Mesenchymal stem cell (in vitro differentiated cells and primary cell): ENCODE measurements around the gene LYRM2.

Experiments used
- DNase-seq: peaks from one replicate; pipeline ENCODE4 v3.0.0-alpha.2; 2013
- H2AFZ ChIP-seq: one replicate; pipeline ENCODE4 v1.6.1; 2013; ENCODE audit warnings: low read depth, mild to moderate bottlenecking, control low read depth, inconsistent platforms, low read length, moderate library complexity
- H2AK5ac ChIP-seq: 2 replicates; pipeline ENCODE4 v1.6.1; 2013; ENCODE audit warnings: low read length, moderate library complexity, mild to moderate bottlenecking, inconsistent platforms; ENCODE audit not compliant: severe bottlenecking
- H2BK120ac ChIP-seq: one replicate; pipeline ENCODE4 v1.6.1; 2013; ENCODE audit warnings: low read depth, mild to moderate bottlenecking, inconsistent platforms, low read length, moderate library complexity
- H2BK12ac ChIP-seq, 2 experiments: one replicate each; pipeline ENCODE4 v1.6.1; 2013; ENCODE audit warnings: inconsistent platforms in 2 of 2, low read length in 2 of 2, mild to moderate bottlenecking in 2 of 2, moderate library complexity in 2 of 2, control low read depth in 1 of 2
- H2BK15ac ChIP-seq: one replicate; pipeline ENCODE4 v1.6.1; 2013; ENCODE audit warnings: mild to moderate bottlenecking, low read depth, inconsistent platforms; ENCODE audit not compliant: poor library complexity, severe bottlenecking
- H2BK5ac ChIP-seq: 2 replicates; pipeline ENCODE4 v1.6.1; 2013; ENCODE audit warnings: low read depth, mild to moderate bottlenecking, low read length, control low read depth, inconsistent platforms; ENCODE audit not compliant: poor library complexity, severe bottlenecking
- H3K14ac ChIP-seq, 2 experiments: one replicate each; pipeline ENCODE4 v1.6.1; 2013; ENCODE audit warnings: inconsistent platforms in 2 of 2, low read length in 2 of 2, control low read depth in 1 of 2, mild to moderate bottlenecking in 1 of 2, moderate library complexity in 1 of 2
- H3K18ac ChIP-seq, 2 experiments: one replicate each; pipeline ENCODE4 v1.6.1; 2013; ENCODE audit warnings: inconsistent platforms in 2 of 2, low read length in 2 of 2, control low read depth in 1 of 2, low read depth in 1 of 2, mild to moderate bottlenecking in 1 of 2
- H3K23ac ChIP-seq, 2 experiments: one replicate each; pipeline ENCODE4 v1.6.1; 2013; ENCODE audit warnings: inconsistent platforms in 2 of 2, low read length in 2 of 2, mild to moderate bottlenecking in 2 of 2, moderate library complexity in 2 of 2, control low read depth in 1 of 2
- H3K27ac ChIP-seq: 2 replicates; pipeline ENCODE4 v1.5.1; 2013; ENCODE audit warnings: mild to moderate bottlenecking, moderate library complexity, low read length, control low read depth, inconsistent platforms; ENCODE audit not compliant: poor library complexity, severe bottlenecking
- H3K27me3 ChIP-seq, 2 experiments: 2 replicates each; pipeline versions ENCODE4 v1.6.1 to v1.7.0; 2013; ENCODE audit warnings: low read length in 2 of 2, mild to moderate bottlenecking in 2 of 2, moderate library complexity in 2 of 2, control low read depth in 1 of 2, inconsistent platforms in 1 of 2; ENCODE audit not compliant: control insufficient read depth in 1 of 2, insufficient read depth in 1 of 2
- H3K36me3 ChIP-seq, 2 experiments: 2 replicates each; pipeline versions ENCODE4 v1.6.1 to v1.7.0; 2013; ENCODE audit warnings: low read length in 2 of 2, control low read depth in 1 of 2, inconsistent platforms in 1 of 2, low read depth in 1 of 2, mild to moderate bottlenecking in 1 of 2; ENCODE audit not compliant: insufficient read depth in 2 of 2, control insufficient read depth in 1 of 2
- H3K4ac ChIP-seq, 2 experiments: one replicate each; pipeline ENCODE4 v1.6.1; 2013; ENCODE audit warnings: inconsistent platforms in 2 of 2, low read length in 2 of 2, mild to moderate bottlenecking in 2 of 2, moderate library complexity in 2 of 2, control low read depth in 1 of 2, low read depth in 1 of 2
- H3K4me1 ChIP-seq: 2 replicates; pipeline ENCODE4 v1.6.1; 2013; ENCODE audit warnings: low read depth, low read length, control low read depth; ENCODE audit not compliant: control insufficient read depth, insufficient read depth
- H3K4me2 ChIP-seq: 2 replicates; pipeline ENCODE4 v1.6.1; 2013; ENCODE audit warnings: low read length, mild to moderate bottlenecking, inconsistent platforms; ENCODE audit not compliant: poor library complexity, severe bottlenecking
- H3K4me3 ChIP-seq, 2 experiments: 2 replicates each; pipeline versions ENCODE4 v1.5.1 to v1.7.0; 2013; ENCODE audit warnings: low read length in 2 of 2, mild to moderate bottlenecking in 2 of 2, control low read depth in 1 of 2, low read depth in 1 of 2; ENCODE audit not compliant: insufficient read depth in 1 of 2
- H3K79me1 ChIP-seq: replicated peaks from 2 replicates; pipeline ENCODE4 v1.6.1; 2013; ENCODE audit warnings: mild to moderate bottlenecking, control low read depth, low read length, inconsistent platforms; ENCODE audit not compliant: poor library complexity, severe bottlenecking
- H3K9ac ChIP-seq: 2 replicates; pipeline ENCODE4 v1.7.0; 2013; ENCODE audit warnings: mild to moderate bottlenecking, low read length, moderate library complexity
- H3K9me3 ChIP-seq: 2 replicates; pipeline ENCODE4 v1.7.0; 2013; ENCODE audit warnings: mild to moderate bottlenecking, low read length; ENCODE audit not compliant: control insufficient read depth
- H4K8ac ChIP-seq: one replicate; pipeline ENCODE4 v1.6.1; 2013; ENCODE audit warnings: inconsistent platforms, mild to moderate bottlenecking, low read length, moderate library complexity
- H4K91ac ChIP-seq: one replicate; pipeline ENCODE4 v1.6.1; 2013; ENCODE audit warnings: mild to moderate bottlenecking, low read length, inconsistent platforms
- WGBS: methylation state at CpG from one replicate; pipeline ENCODE4 v1.1.7; 2013; ENCODE audit warnings: mixed read lengths; 5-methylcytosine and 5-hydroxymethylcytosine counted together

The LYRM2 gene

GRCh38 chr6:89610149-89610642 lies 28.4 kb downstream of the LYRM2 start:
- Histone ChIP-seq H3K4me2 (no peak overlapping the region), H3K4me3 (no peak overlapping the region), H2AK5ac (no peak overlapping the region), H2BK5ac (no peak overlapping the region), H3K79me1 (no peaks in the 10 kb centered on the region), H4K8ac (no peak overlapping the region), H3K36me3 (no peaks in the 10 kb centered on the region), H3K9me3 (no peaks in the 10 kb centered on the region), H3K23ac (no peak overlapping the region), H2BK12ac (no peak overlapping the region), H2AFZ (no peak overlapping the region), H3K27me3 (no peaks in the 10 kb centered on the region), H3K18ac (no peak overlapping the region), H3K4ac (no peak overlapping the region), H3K9ac (no peak overlapping the region), H2BK15ac (no peak overlapping the region), H2BK120ac (no peak overlapping the region), H3K27ac (no peak overlapping the region), H4K91ac (no peak overlapping the region), H3K4me1 (peaks cover 2% of the 10 kb centered on the region), H3K14ac (no peak overlapping the region)
- WGBS = 46% methylated on average over 6 of the region's 11 CpGs
- DNase-seq = peak; percentile 59

GRCh38 chr6:89605861-89606260 lies 32.7 kb downstream of the LYRM2 start:
- no peak overlapping the region for H2AK5ac ChIP-seq
- H4K8ac ChIP-seq = no peak overlapping the region
- no peaks in the 10 kb centered on the region for H3K27me3 ChIP-seq
- H2BK120ac ChIP-seq = no peak overlapping the region
- H3K27ac ChIP-seq = no peak overlapping the region
- DNase-seq = no peak
- H3K79me1 ChIP-seq = no peaks in the 10 kb centered on the region
- H2BK12ac ChIP-seq = no peak overlapping the region
- H3K4me3 ChIP-seq = no peak overlapping the region
- H3K4ac ChIP-seq = no peak overlapping the region
- no peaks in the 10 kb centered on the region for H3K36me3 ChIP-seq
- H3K9me3 ChIP-seq = no peaks in the 10 kb centered on the region
- no peak overlapping the region for H4K91ac ChIP-seq
- WGBS = 90% methylated on average over 5 of the region's 5 CpGs
- H2BK15ac ChIP-seq = no peak overlapping the region
- H3K4me2 ChIP-seq = no peak overlapping the region
- no peak overlapping the region for H3K23ac ChIP-seq
- no peaks in the 10 kb centered on the region for H3K4me1 ChIP-seq
- H3K14ac ChIP-seq = no peak overlapping the region
- H2AFZ ChIP-seq = no peak overlapping the region
- H3K9ac ChIP-seq = no peak overlapping the region
- H3K18ac ChIP-seq = no peak overlapping the region
- H2BK5ac ChIP-seq = no peak overlapping the region

GRCh38 chr6:89604653-89605052 lies 33.9 kb downstream of the LYRM2 start:
- Histone ChIP-seq H3K27me3 (no peaks in the 10 kb centered on the region), H2BK5ac (no peak overlapping the region), H2AK5ac (no peak overlapping the region), H3K4me1 (no peaks in the 10 kb centered on the region), H3K36me3 (no peaks in the 10 kb centered on the region), H3K9me3 (no peaks in the 10 kb centered on the region), H2BK120ac (no peak overlapping the region), H3K23ac (no peak overlapping the region), H3K4ac (no peak overlapping the region), H3K14ac (no peak overlapping the region), H2BK12ac (no peak overlapping the region), H3K9ac (no peak overlapping the region), H3K79me1 (no peaks in the 10 kb centered on the region), H4K8ac (no peak overlapping the region), H3K27ac (no peak overlapping the region), H3K18ac (no peak overlapping the region), H3K4me2 (no peak overlapping the region), H2AFZ (no peak overlapping the region), H2BK15ac (no peak overlapping the region), H3K4me3 (no peak overlapping the region), H4K91ac (no peak overlapping the region)
- 100% methylated on average over 1 of the region's 5 CpGs for WGBS
- DNase-seq = no peak

- 89% methylated on average over 6 of the region's 6 CpGs for WGBS
- Histone ChIP-seq H4K91ac (no peak overlapping the region), H3K4me2 (no peak overlapping the region), H2BK120ac (no peak overlapping the region), H3K27ac (no peak overlapping the region), H2AK5ac (no peak overlapping the region), H2BK5ac (no peak overlapping the region), H3K9me3 (no peaks in the 10 kb centered on the region), H3K4ac (no peak overlapping the region), H2BK15ac (no peak overlapping the region), H2AFZ (no peak overlapping the region), H3K4me1 (no peaks in the 10 kb centered on the region), H3K9ac (no peak overlapping the region), H3K18ac (no peak overlapping the region), H3K23ac (no peak overlapping the region), H3K4me3 (no peak overlapping the region), H3K36me3 (no peaks in the 10 kb centered on the region), H3K79me1 (no peaks in the 10 kb centered on the region), H4K8ac (no peak overlapping the region), H3K27me3 (no peaks in the 10 kb centered on the region), H2BK12ac (no peak overlapping the region), H3K14ac (no peak overlapping the region)
- DNase-seq = no peak
These were observed 36.4 kb downstream of the LYRM2 start for GRCh38 chr6:89602166-89602565.
